Measurements from ENCODE around the gene NEK8.

The NEK8 gene

DNA sequence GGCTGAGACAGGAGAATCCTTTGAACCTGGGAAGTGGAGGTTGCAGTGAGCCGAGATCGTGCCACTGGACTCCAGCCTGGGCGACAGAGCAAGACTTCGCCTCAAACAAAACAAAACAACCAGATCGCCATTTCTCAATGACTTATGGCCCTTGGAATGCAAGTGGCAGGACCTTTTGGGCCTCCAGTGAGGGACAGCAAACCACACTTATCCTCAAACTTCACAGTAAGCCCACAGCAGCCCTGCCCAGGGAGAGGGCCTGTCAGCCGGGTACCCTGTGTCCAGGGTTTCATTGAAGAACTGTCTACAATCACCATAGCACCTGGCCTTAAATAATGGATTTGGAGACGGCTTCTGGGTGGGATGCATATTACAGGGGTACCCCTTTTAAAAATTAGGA lies 26.9 kb downstream of the NEK8 start:
- Histone ChIP-seq H3K9me3 (ENCODE audit: control insufficient read depth in 1 of 2, low read length in 2 of 2) (no peaks in the 10 kb centered on the region), H3K27me3 (ENCODE audit: control insufficient read depth in 1 of 2, insufficient read depth in 2 of 2, low read length in 2 of 2) (no peaks in the 10 kb centered on the region), H3K36me3 (ENCODE audit: control insufficient read depth in 1 of 2, insufficient read depth in 2 of 2, low read length in 2 of 2) (peaks cover 24 to 50% of the 10 kb centered on the region in 2 donors), H3K4me3 (ENCODE audit: low read depth in 1 of 2, low read length in 2 of 2) (no peak overlapping the region), H3K4me1 (ENCODE audit: control insufficient read depth in 1 of 2, insufficient read depth in 2 of 2, low read length in 2 of 2) (peaks cover 1 to 2% of the 10 kb centered on the region in 2 donors), H3K27ac (ENCODE audit: low read depth, low read length) (no peak overlapping the region), H3K9ac (ENCODE audit: low read depth in 1 of 2, low read length in 2 of 2) (no peak overlapping the region)

DNA sequence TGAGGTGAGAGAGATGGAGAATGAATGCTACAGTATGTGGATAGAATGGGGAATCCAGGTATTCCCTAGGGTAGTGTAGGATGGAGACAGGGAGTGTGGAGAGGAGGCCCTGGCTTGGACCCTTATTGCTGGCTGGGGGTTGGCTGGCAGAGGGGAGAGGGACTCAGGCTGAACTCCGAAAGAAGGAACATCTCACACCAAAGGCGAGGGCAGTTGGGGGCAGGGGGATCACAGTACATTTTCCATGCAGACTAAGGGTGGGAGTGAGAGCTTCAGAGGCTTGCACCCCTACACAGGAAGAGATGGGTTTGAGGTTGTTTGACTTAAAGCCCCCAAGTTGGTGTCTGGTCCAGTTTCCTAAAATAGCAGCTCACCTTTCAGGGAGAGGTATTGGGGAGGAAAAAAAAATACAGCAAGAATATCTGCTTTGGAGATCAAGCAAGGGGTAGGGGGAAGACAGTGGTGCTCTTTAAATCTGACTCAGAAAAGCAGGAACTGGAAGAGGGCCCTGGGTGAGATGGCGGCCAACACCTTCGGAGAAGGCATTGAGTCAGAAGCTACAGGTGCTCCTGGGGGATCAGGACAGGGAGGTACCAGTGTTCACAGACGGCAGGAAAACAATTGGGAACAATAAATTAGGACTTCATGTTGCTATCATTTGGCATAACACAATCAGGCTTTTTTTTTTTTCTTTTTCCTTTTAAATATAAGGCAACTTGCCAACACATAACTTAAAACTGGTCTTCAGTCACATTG lies 27.6 kb downstream of the NEK8 start:
- peaks cover 24 to 46% of the 10 kb centered on the region in 2 donors for H3K36me3 ChIP-seq (ENCODE audit: control insufficient read depth in 1 of 2, insufficient read depth in 2 of 2, low read length in 2 of 2)
- no peak overlapping the region for H3K4me3 ChIP-seq (ENCODE audit: low read depth in 1 of 2, low read length in 2 of 2)
- H3K9ac ChIP-seq (ENCODE audit: low read depth in 1 of 2, low read length in 2 of 2): no peak overlapping the region
- no peaks in the 10 kb centered on the region for H3K9me3 ChIP-seq (ENCODE audit: control insufficient read depth in 1 of 2, low read length in 2 of 2)
- no peak overlapping the region for H3K27ac ChIP-seq (ENCODE audit: low read depth, low read length)
- H3K27me3 ChIP-seq (ENCODE audit: control insufficient read depth in 1 of 2, insufficient read depth in 2 of 2, low read length in 2 of 2): no peaks in the 10 kb centered on the region
- peaks cover 0 to 2% of the 10 kb centered on the region in 2 donors for H3K4me1 ChIP-seq (ENCODE audit: control insufficient read depth in 1 of 2, insufficient read depth in 2 of 2, low read length in 2 of 2)

DNA sequence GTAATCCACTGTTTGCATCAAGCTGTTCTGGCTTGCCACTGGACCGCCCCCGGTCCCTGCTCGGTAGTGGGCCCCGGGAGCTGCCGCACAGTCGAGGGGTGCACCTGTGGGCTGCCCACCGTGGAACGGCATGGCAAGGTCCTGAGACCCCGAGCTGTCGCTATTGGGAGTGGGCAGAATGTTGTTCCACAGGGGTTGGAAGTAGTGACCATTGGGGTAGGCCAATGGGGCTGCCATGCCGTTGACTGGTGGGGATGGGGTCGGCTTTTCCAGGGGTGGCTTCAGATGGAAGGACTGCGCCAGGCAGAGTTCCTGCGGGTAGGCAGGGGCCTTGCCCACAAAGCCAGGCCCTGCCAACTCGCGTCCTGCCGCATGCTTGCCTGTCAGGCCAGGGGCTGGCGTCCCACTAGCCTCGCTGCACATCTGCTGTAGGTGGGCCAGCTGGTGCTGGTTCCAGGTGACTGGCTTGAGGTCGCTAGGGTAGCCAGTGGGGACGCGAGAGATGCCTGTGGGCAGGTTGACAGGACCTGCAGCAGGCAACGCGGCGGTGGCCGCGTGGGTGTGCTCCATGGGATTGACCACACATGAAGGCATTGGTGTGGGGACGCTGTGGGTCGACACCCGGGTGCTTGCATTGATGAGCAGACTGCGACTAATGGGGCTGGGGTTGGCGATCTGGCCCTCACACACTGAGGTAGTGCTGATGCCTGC lies 30.0 kb downstream of the NEK8 start:
- Histone ChIP-seq H3K9ac (ENCODE audit: low read depth in 1 of 2, low read length in 2 of 2) (no peak overlapping the region), H3K4me3 (ENCODE audit: low read depth in 1 of 2, low read length in 2 of 2) (no peak overlapping the region), H3K9me3 (ENCODE audit: control insufficient read depth in 1 of 2, low read length in 2 of 2) (no peaks in the 10 kb centered on the region), H3K27ac (ENCODE audit: low read depth, low read length) (no peak overlapping the region), H3K27me3 (ENCODE audit: control insufficient read depth in 1 of 2, insufficient read depth in 2 of 2, low read length in 2 of 2) (no peaks in the 10 kb centered on the region), H3K36me3 (ENCODE audit: control insufficient read depth in 1 of 2, insufficient read depth in 2 of 2, low read length in 2 of 2) (peaks cover 24 to 57% of the 10 kb centered on the region in 2 donors), H3K4me1 (ENCODE audit: control insufficient read depth in 1 of 2, insufficient read depth in 2 of 2, low read length in 2 of 2) (peaks cover 7 to 11% of the 10 kb centered on the region in 2 donors)

DNA sequence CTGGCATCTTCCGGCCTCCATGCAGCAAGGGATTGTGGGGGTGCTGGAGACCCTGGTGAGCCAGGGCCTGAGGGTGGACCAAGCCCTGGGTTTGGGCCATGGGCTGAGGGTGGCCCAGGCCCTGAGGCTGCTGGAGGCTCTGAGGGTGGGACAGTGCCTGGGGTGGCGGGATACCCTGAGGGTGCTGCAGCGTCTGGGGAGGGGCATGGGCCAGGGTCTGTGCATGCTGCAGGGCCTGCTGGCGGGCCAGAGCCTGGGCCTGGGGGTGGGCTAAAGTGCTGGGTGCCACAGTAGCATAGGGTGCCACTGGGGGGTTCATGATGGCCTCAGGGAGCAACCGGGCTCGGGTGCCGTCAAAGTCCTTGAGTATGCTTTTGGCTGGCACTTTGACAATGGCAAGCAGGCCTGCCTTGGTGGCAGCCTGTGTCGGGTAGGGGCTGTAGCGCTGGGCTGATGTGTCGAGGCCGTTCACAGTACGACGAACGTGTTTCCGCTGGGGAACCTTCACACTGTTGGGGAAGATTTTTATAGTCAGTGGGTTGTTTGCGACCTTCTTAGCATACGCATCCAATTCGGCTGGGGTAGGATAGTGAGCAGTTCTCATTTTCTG lies 30.8 kb downstream of the NEK8 start:
- peaks cover 8 to 11% of the 10 kb centered on the region in 2 donors for H3K4me1 ChIP-seq (ENCODE audit: control insufficient read depth in 1 of 2, insufficient read depth in 2 of 2, low read length in 2 of 2)
- no peak overlapping the region for H3K9ac ChIP-seq (ENCODE audit: low read depth in 1 of 2, low read length in 2 of 2)
- H3K27me3 ChIP-seq (ENCODE audit: control insufficient read depth in 1 of 2, insufficient read depth in 2 of 2, low read length in 2 of 2): no peaks in the 10 kb centered on the region
- H3K36me3 ChIP-seq (ENCODE audit: control insufficient read depth in 1 of 2, insufficient read depth in 2 of 2, low read length in 2 of 2): peaks cover 24 to 58% of the 10 kb centered on the region in 2 donors
- no peak overlapping the region for H3K4me3 ChIP-seq (ENCODE audit: low read depth in 1 of 2, low read length in 2 of 2)
- no peaks in the 10 kb centered on the region for H3K9me3 ChIP-seq (ENCODE audit: control insufficient read depth in 1 of 2, low read length in 2 of 2)
- no peak overlapping the region for H3K27ac ChIP-seq (ENCODE audit: low read depth, low read length)

DNA sequence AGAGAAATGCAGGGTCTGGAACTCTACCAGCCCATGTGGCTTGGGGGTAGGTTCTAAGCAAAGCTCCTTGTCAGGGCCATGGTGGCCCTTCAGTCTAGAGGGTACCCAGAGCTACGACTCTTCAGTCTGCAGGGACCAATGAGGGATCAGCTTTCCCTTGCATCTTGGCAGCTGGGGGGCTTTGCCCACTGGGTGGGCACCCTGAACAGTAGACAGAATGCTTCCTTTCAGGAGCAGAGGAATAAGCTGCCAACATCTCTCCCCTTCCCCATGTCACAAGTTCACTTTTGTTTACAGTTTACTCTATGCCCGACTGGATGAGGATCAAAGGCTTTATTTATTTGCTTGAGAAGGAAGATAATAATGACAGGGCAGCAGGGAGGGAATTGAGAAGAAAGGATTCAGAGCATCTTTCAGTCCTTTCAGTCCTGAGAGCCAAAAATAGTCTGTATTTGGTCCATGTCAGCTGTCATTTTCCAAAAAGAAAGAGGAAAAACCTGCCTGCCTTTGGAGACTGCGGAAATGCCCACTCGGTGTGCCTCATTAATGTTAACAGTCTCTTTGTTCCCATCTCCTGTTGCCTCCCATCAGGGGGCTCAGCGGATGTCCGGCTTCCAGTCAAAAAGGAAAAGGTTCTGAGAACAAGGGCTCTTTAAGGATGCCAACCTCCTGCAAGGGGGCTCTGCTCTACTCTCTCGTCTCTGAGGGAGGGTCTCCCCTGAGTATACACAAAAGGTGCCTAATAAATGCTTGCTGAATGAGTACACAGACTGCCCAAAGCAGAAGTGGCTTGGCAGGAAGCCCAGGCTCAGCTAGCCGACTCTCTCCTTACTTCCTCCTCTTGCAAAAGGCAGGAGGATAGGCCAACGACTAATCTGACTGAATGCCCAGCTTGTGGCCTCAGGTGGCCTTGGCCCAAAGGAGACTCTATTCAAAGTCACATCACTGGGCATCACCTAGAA lies 32.3 kb downstream of the NEK8 start:
- peaks cover 8 to 11% of the 10 kb centered on the region in 2 donors for H3K4me1 ChIP-seq (ENCODE audit: control insufficient read depth in 1 of 2, insufficient read depth in 2 of 2, low read length in 2 of 2)
- no peak overlapping the region for H3K27ac ChIP-seq (ENCODE audit: low read depth, low read length)
- no peaks in the 10 kb centered on the region for H3K9me3 ChIP-seq (ENCODE audit: control insufficient read depth in 1 of 2, low read length in 2 of 2)
- no peak overlapping the region for H3K9ac ChIP-seq (ENCODE audit: low read depth in 1 of 2, low read length in 2 of 2)
- peaks cover 31 to 70% of the 10 kb centered on the region in 2 donors for H3K36me3 ChIP-seq (ENCODE audit: control insufficient read depth in 1 of 2, insufficient read depth in 2 of 2, low read length in 2 of 2)
- no peaks in the 10 kb centered on the region for H3K27me3 ChIP-seq (ENCODE audit: control insufficient read depth in 1 of 2, insufficient read depth in 2 of 2, low read length in 2 of 2)
- H3K4me3 ChIP-seq (ENCODE audit: low read depth in 1 of 2, low read length in 2 of 2): no peak overlapping the region

DNA sequence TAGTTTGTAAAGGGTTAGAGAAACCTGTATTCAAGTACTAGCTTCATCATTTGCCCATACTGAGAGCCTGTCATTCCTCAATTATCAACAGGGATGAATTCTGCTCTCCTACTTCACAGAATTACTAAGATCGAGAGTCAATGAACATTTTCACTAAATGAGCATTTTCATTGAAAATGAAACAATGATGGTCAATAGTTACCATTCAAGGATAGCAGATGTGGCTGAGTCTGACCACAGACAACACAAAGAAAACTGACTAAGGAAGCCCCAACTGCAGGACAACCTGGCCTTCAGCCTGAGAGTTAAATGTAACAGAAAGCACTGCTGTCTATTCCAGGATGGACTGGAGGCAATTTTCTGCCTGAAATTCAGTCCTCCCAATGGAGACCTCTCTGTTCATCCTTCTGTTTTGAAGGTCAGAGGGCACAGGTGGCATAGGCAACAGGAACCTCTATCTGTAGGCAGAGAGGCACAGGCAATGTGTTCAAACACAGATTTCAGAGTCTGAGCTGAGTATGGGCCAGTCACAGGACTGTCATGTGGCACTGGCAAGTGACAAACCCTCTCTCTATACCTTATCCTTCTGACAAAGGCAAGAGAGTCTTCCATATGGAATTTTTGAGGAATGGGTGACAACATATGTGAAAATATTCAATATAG lies 34.7 kb downstream of the NEK8 start:
- Histone ChIP-seq H3K9me3 (ENCODE audit: control insufficient read depth in 1 of 2, low read length in 2 of 2) (no peaks in the 10 kb centered on the region), H3K36me3 (ENCODE audit: control insufficient read depth in 1 of 2, insufficient read depth in 2 of 2, low read length in 2 of 2) (peaks cover 28 to 65% of the 10 kb centered on the region in 2 donors), H3K27ac (ENCODE audit: low read depth, low read length) (no peak overlapping the region), H3K9ac (ENCODE audit: low read depth in 1 of 2, low read length in 2 of 2) (no peak overlapping the region), H3K4me3 (ENCODE audit: low read depth in 1 of 2, low read length in 2 of 2) (no peak overlapping the region), H3K27me3 (ENCODE audit: control insufficient read depth in 1 of 2, insufficient read depth in 2 of 2, low read length in 2 of 2) (no peaks in the 10 kb centered on the region), H3K4me1 (ENCODE audit: control insufficient read depth in 1 of 2, insufficient read depth in 2 of 2, low read length in 2 of 2) (peaks cover 8 to 11% of the 10 kb centered on the region in 2 donors)

DNA sequence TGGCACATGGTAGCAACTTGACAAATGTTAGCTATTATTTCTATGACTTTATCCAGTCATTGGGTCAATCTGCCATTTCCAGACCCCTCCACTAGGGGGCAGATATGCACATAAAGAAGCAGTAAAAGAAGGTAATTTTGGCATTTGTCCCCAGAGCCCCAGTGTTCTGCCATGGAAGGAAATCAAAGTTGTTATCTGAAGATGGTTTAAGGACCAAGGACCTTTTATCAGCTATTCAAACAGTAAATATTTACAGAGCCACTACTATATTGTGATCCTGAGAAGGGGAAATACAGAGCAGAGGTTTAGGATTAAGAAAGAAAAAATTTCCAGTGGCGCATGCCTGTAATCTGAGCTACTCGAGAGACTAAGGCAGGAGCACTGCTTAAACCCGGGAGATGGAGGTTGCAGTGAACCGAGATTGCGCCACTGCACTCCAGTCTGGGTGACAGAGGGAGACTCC lies 35.2 kb downstream of the NEK8 start:
- H3K27me3 ChIP-seq (ENCODE audit: control insufficient read depth in 1 of 2, insufficient read depth in 2 of 2, low read length in 2 of 2): no peaks in the 10 kb centered on the region
- no peaks in the 10 kb centered on the region for H3K9me3 ChIP-seq (ENCODE audit: control insufficient read depth in 1 of 2, low read length in 2 of 2)
- no peak overlapping the region for H3K4me3 ChIP-seq (ENCODE audit: low read depth in 1 of 2, low read length in 2 of 2)
- H3K9ac ChIP-seq (ENCODE audit: low read depth in 1 of 2, low read length in 2 of 2): no peak overlapping the region
- H3K27ac ChIP-seq (ENCODE audit: low read depth, low read length): no peak overlapping the region
- H3K4me1 ChIP-seq (ENCODE audit: control insufficient read depth in 1 of 2, insufficient read depth in 2 of 2, low read length in 2 of 2): peaks cover 8 to 11% of the 10 kb centered on the region in 2 donors
- peaks cover 23 to 59% of the 10 kb centered on the region in 2 donors for H3K36me3 ChIP-seq (ENCODE audit: control insufficient read depth in 1 of 2, insufficient read depth in 2 of 2, low read length in 2 of 2)

DNA sequence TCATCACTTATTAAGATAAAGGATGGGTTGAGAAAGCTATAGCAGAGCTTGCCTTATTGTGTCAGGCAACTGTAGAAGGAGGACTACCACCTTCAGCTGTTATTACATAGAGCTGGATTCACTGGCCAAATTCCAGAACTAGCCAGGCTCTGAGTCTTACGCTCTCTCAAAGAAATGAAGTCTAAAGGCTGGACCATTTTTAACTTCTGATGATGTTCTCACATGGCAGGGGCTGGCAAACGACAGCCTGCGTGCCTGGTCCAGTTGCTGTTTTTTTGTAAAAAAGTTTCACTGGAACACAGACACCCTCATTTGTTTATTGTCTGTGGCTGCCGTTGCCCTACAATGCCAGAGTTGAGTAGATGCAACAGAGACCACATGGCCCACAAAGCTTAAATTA lies 36.5 kb downstream of the NEK8 start:
- H3K9ac ChIP-seq (ENCODE audit: low read depth in 1 of 2, low read length in 2 of 2): no peak overlapping the region
- H3K9me3 ChIP-seq (ENCODE audit: control insufficient read depth in 1 of 2, low read length in 2 of 2): no peaks in the 10 kb centered on the region
- H3K36me3 ChIP-seq (ENCODE audit: control insufficient read depth in 1 of 2, insufficient read depth in 2 of 2, low read length in 2 of 2): peaks cover 16 to 47% of the 10 kb centered on the region in 2 donors
- H3K4me3 ChIP-seq (ENCODE audit: low read depth in 1 of 2, low read length in 2 of 2): no peak overlapping the region
- peaks cover 8 to 11% of the 10 kb centered on the region in 2 donors for H3K4me1 ChIP-seq (ENCODE audit: control insufficient read depth in 1 of 2, insufficient read depth in 2 of 2, low read length in 2 of 2)
- H3K27me3 ChIP-seq (ENCODE audit: control insufficient read depth in 1 of 2, insufficient read depth in 2 of 2, low read length in 2 of 2): no peaks in the 10 kb centered on the region
- H3K27ac ChIP-seq (ENCODE audit: low read depth, low read length): no peak overlapping the region

DNA sequence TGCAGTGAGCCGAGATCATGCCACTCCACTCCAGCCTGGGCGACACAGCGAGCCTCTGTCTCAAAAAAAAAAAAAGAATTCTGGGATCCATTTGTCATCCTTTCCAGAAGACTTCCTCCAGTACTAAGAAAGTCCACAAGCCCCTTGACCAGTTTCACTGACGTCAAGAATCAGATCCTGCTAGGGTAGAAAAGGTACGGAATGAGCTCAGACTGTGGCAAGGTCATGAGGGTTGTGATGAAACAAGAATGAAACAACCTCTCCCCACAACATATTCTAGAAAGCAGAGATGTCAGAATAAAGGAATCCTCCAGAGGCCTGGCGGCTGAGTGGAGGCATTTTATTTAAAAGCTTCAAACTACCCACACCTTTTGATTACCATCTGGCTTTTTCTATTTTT lies 45.1 kb downstream of the NEK8 start:
- Histone ChIP-seq H3K4me3 (ENCODE audit: low read depth in 1 of 2, low read length in 2 of 2) (no peak overlapping the region), H3K36me3 (ENCODE audit: control insufficient read depth in 1 of 2, insufficient read depth in 2 of 2, low read length in 2 of 2) (peaks cover 4 to 5% of the 10 kb centered on the region in 2 donors), H3K27ac (ENCODE audit: low read depth, low read length) (no peak overlapping the region), H3K27me3 (ENCODE audit: control insufficient read depth in 1 of 2, insufficient read depth in 2 of 2, low read length in 2 of 2) (no peaks in the 10 kb centered on the region), H3K9me3 (ENCODE audit: control insufficient read depth in 1 of 2, low read length in 2 of 2) (no peaks in the 10 kb centered on the region), H3K4me1 (ENCODE audit: control insufficient read depth in 1 of 2, insufficient read depth in 2 of 2, low read length in 2 of 2) (no peaks in the 10 kb centered on the region), H3K9ac (ENCODE audit: low read depth in 1 of 2, low read length in 2 of 2) (no peak overlapping the region)

Measured in duodenal mucosa (tissue), 2 donors.